Pancreas (tissue), 10 donors: Measurements from ENCODE around the gene TRMT112. TPM values are rescaled to one million over a fixed set of nuclear protein-coding genes. Genes with fewer than 3 reads are reported as not detected.

Experiments
- ATAC-seq, 4 donors: fragments of 200-7000 bp; cut with Tn5 transposase; one replicate each; pipeline versions ENCODE4 v1.8.0 to v1.9.1; 2020; ENCODE audit warnings: mild to moderate bottlenecking in 4 of 4, moderate library complexity in 4 of 4
- DNase-seq, 6 donors: peaks; one replicate each; pipeline ENCODE4 v3.0.0-alpha.2; 2020
- FAIRE-seq: peaks from 2 replicates; lab custom pipeline; 2012; peaks lifted over from hg19 to GRCh38; lab: Jason Lieb, UNC
- H3K27ac ChIP-seq, 4 donors: fragments of 200-600 bp; sonication (generic); 1 replicate in 3 of 4; 2 replicates in 1 of 4; pipeline versions ENCODE4 v1.5.0 to v1.8.0; 2020
- H3K27me3 ChIP-seq, 4 donors: fragments of 200-600 bp; one replicate each; pipeline ENCODE4 v1.8.0; 2021
- H3K36me3 ChIP-seq, 3 donors: fragments of 200-600 bp; sonication (generic) in 1 of 3; one replicate each; pipeline versions ENCODE4 v1.5.0 to v1.8.0; 2020 to 2021
- H3K4me1 ChIP-seq, 3 donors: fragments of 200-600 bp; one replicate each; pipeline ENCODE4 v1.8.0; 2021
- H3K4me3 ChIP-seq, 4 donors: fragments of 200-600 bp; sonication (generic) in 2 of 4; one replicate each; pipeline versions ENCODE4 v1.5.0 to v1.8.0; 2020 to 2021
- H3K9me3 ChIP-seq, 4 donors: fragments of 200-600 bp; one replicate each; pipeline ENCODE4 v1.8.0; 2021
- WGBS, 2 donors: extraction: QIAGEN DNeasy Blood & Tissue Kit; methylation state at CpG; one replicate each; pipeline ENCODE4 v1.1.7; 2013; 5-methylcytosine and 5-hydroxymethylcytosine counted together
- intact Hi-C, 3 donors: fragments of 100-400 bp; cut with DNase I; formaldehyde crosslinking; loops; one replicate each; pipeline versions ENCODE4 v1.11.1 to v1.14.2; 2022
- polyA plus RNA-seq, 2 donors: library from polyadenylated mRNA; stranded (reverse); fragments of 200-250 nt; gene quantifications; one replicate each; pipeline ENCODE4 v1.2.3, GENCODE V29; 2013
- total RNA-seq, 6 donors: library from RNA; stranded (reverse); fragmentation: NEBNext Ultra II Directional in 4 of 6; extraction: Animal tissue kit (Norgen Biotek cat#: 25700) in 4 of 6; gene quantifications; one replicate each; pipeline versions ENCODE4 v1.2.1 to v1.2.4, GENCODE V29; 2021 to 2023
- TF ChIP-seq, protein P1 (sequence below), 4 donors: fragments of 200-600 bp; sonication (generic) in 3 of 4; IDR thresholded peaks; one replicate each; pipeline versions ENCODE4 v1.5.0 to v1.8.0; 2021; ENCODE audit warnings: antibody characterized with exemption in 4 of 4
- donor health status: healthy with polysubstance abuse.
- donor health status: DM: no; HTN: no; CAD: no; lungs with moderate emphysema.
- donor health status: DM: no; HTN: no; CAD: no.
- donor health status: control.
- donor health status: control.
- donor health status: Bipolar disorder and iron deficiency.
- donor health status: DM: yes; HTN: yes; CAD: no.
- donor health status: DM: no; HTN: no; CAD: no.
- donor health status: DM: no; HTN: no; CAD: no.
- donor health status: DM: yes; HTN: yes; CAD: no.

The TRMT112 gene
- total RNA-seq (10 to 100 TPM; 53.3 to 85.0 (median 65.6) TPM), polyA plus RNA-seq (100 to 1,000 TPM; 150 to 157 TPM)

DNA sequence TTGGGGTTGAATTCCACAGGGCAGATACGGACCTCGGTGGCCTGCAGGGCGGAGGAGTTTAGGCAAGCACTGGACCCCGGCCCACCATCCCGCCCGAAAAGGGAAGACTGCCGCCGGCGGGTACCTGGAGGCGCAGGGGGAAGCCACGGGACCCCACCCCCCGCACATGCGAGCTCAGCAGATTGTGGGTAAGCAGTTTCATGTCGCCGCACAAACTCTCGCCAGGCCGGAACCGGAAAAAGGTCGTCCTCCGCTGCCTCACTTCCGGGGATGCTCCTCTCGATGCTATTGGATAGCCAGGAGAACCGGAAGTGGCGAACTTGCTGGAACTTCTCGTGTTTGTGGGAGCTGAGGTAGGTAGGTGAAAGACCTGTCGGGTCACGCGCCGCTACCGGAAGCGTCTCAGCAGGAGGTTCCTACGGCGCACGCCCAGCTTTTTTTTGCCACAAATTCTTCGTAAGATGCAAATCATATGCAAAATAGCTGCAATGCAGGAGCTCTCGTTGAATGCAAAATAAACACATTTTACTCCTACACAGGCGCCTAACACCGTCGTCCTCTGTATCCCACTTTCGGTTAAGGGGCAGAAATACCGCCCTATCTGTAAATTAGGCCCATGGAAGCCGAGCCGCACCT, at the start of gene TRMT112:
Gene TRMT112, minus strand, starts transcription at position 235 of the 636 bp plus-strand sequence. Its CDS starts 33 bp downstream, at position 202.
- FAIRE-seq (peak; percentile 54), DNase-seq (peak; percentile 87 to 99 (median 96)), ATAC-seq (peak; percentile 81 to 88 (median 85))
- Histone ChIP-seq H3K9me3 (no peaks in the 10 kb centered on the region), H3K4me3 (peak within 1 kb of the TSS; percentile 66 to 84 (median 74)), H3K27me3 (no peaks in the 10 kb centered on the region), H3K36me3 (peaks cover 0 to 16% (median 10%) of the 10 kb centered on the region in 3 donors), H3K4me1 (peaks cover 7 to 10% (median 7%) of the 10 kb centered on the region in 3 donors), H3K27ac (peak within 1 kb of the TSS; percentile 98 to 99 (median 99))
- TF ChIP-seq, protein P1, sequence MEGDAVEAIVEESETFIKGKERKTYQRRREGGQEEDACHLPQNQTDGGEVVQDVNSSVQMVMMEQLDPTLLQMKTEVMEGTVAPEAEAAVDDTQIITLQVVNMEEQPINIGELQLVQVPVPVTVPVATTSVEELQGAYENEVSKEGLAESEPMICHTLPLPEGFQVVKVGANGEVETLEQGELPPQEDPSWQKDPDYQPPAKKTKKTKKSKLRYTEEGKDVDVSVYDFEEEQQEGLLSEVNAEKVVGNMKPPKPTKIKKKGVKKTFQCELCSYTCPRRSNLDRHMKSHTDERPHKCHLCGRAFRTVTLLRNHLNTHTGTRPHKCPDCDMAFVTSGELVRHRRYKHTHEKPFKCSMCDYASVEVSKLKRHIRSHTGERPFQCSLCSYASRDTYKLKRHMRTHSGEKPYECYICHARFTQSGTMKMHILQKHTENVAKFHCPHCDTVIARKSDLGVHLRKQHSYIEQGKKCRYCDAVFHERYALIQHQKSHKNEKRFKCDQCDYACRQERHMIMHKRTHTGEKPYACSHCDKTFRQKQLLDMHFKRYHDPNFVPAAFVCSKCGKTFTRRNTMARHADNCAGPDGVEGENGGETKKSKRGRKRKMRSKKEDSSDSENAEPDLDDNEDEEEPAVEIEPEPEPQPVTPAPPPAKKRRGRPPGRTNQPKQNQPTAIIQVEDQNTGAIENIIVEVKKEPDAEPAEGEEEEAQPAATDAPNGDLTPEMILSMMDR (IDR thresholded peaks at IDR 0.05), result no peak
- 0% methylated on average over 43 of the region's 43 CpGs for WGBS, 2 donors
- intact Hi-C loops, result no loop called here

DNA sequence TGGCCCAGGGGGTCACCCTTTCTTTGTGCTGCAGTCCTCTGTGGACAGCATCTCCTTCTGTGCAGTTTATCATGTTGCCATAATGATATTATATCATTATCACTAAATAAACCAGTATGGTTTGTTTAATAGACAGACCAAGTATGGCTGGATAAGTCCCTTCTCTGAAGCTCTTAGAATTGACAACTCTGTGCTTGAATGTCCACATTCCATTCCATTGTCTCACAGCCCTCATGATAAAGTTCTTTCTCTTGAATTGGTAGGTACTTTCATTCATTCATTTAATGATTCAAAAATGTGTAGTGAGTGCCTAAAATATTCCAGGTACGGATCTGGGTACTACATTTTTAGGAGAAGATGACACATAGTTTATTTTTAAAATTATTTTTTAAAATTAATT, 49.4 kb upstream of the TRMT112 start:
- DNase-seq (no peak), ATAC-seq (no peak), FAIRE-seq (no peak)
- Histone ChIP-seq H3K36me3 (peaks cover 0 to 29% (median 7%) of the 10 kb centered on the region in 3 donors), H3K27me3 (no peaks in the 10 kb centered on the region), H3K27ac (no peak overlapping the region), H3K4me1 (no peaks in the 10 kb centered on the region), H3K9me3 (no peaks in the 10 kb centered on the region), H3K4me3 (no peak overlapping the region)
- intact Hi-C loops, result no loop called here
- TF ChIP-seq, protein P1 (IDR thresholded peaks at IDR 0.05), result no peak
- WGBS, 2 donors, result 89 to 100% methylated on average over 1 of the region's 1 CpG

DNA sequence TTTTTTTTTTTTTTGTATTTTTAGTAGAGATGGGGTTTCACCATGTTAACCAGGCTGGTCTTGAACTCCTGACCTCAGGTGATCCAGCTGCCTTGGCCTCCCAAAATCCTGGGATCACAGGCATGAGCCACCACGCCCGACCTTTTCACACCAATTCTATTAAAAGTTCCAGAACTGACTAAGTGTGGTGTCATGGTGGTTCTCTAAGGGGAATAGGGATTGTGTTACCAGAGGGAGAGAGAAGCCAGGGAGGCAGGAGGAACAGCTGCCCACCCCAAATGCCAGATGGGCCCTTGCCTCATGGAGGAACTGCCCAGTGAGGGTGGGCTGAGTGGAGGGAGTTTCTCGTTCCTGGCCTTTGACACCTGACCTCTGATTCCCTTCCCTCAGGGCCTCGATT, 47.6 kb upstream of the TRMT112 start:
- FAIRE-seq (no peak), ATAC-seq (no peak), DNase-seq (no peak)
- H3K27me3 ChIP-seq, result no peaks in the 10 kb centered on the region
- TF ChIP-seq, protein P1 (IDR thresholded peaks at IDR 0.05), result no peak
- H3K4me1 ChIP-seq, result peaks cover 0 to 3% (median 0%) of the 10 kb centered on the region in 3 donors
- 88 to 95% methylated on average over 4 of the region's 4 CpGs for WGBS, 2 donors
- intact Hi-C loops, result no loop called here
- no peak overlapping the region for H3K27ac ChIP-seq
- H3K36me3 ChIP-seq, result peaks cover 0 to 29% (median 7%) of the 10 kb centered on the region in 3 donors
- no peaks in the 10 kb centered on the region for H3K9me3 ChIP-seq
- H3K4me3 ChIP-seq, result no peak overlapping the region

DNA sequence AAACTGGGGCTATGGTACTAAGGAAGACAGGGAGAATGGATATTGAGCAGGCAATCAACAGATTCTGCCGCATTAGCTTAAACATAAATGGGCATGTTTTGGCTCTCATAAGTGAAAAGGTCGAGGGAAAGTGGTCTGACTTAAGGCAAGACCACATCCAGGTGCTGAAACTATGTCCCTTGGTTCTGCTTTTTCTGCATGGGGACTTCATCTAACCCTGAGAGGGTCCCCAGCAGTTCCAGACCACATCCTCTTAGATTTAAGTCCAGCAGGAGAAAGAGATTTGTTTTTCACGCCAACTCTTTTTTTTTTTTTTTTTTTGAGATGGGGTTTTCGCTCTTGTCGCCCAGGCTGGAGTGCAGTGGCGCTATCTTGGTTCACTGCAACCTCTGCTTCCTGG, 47.1 kb upstream of the TRMT112 start:
- no peak overlapping the region for H3K4me3 ChIP-seq
- intact Hi-C loops, result no loop called here
- no peaks in the 10 kb centered on the region for H3K9me3 ChIP-seq
- WGBS, 2 donors, result 90 to 92% methylated on average over 6 of the region's 6 CpGs
- no peak for DNase-seq
- H3K4me1 ChIP-seq, result peaks cover 0 to 8% (median 0%) of the 10 kb centered on the region in 3 donors
- ATAC-seq, result no peak
- no peak overlapping the region for H3K27ac ChIP-seq
- H3K27me3 ChIP-seq, result no peaks in the 10 kb centered on the region
- no peak for FAIRE-seq
- peaks cover 0 to 24% (median 7%) of the 10 kb centered on the region in 3 donors for H3K36me3 ChIP-seq
- TF ChIP-seq, protein P1 (IDR thresholded peaks at IDR 0.05), result no peak

DNA sequence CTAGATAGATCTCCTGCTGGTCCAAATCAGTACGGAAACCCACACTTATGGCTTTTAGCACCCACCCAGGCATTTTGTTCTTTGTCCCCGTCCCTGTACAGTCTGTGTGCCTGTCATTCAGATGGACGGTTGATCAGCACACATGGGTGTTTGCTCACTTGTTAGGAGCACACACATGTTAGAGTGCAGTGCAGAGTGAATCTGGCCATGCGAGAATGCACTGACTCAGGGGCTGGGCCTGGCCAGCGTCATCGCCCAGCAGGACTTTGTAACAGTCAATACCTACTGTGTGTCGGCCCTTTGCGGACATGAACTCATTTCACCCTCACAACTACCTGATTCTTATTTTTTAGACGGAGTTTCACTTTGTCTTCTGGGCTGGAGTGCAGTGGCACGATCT, 45.0 kb upstream of the TRMT112 start:
- Histone ChIP-seq H3K4me1 (peaks cover 8 to 17% (median 10%) of the 10 kb centered on the region in 3 donors), H3K36me3 (peaks cover 0 to 21% (median 3%) of the 10 kb centered on the region in 3 donors), H3K27me3 (no peaks in the 10 kb centered on the region), H3K27ac (no peak overlapping the region), H3K9me3 (no peaks in the 10 kb centered on the region), H3K4me3 (no peak overlapping the region)
- TF ChIP-seq, protein P1 (IDR thresholded peaks at IDR 0.05), result no peak
- WGBS, 2 donors, result 93 to 95% methylated on average over 10 of the region's 10 CpGs
- FAIRE-seq (no peak), DNase-seq (no peak), ATAC-seq (no peak)
- intact Hi-C loops, result no loop called here
